Measurements from ENCODE around the gene CYP2D6.
"Not testable (repeated sequence)": the region's sequence is repeated elsewhere in the genome, so short reads cannot be mapped to it uniquely, and the experiment has no call there.

Gene CYP2D6

DNA sequence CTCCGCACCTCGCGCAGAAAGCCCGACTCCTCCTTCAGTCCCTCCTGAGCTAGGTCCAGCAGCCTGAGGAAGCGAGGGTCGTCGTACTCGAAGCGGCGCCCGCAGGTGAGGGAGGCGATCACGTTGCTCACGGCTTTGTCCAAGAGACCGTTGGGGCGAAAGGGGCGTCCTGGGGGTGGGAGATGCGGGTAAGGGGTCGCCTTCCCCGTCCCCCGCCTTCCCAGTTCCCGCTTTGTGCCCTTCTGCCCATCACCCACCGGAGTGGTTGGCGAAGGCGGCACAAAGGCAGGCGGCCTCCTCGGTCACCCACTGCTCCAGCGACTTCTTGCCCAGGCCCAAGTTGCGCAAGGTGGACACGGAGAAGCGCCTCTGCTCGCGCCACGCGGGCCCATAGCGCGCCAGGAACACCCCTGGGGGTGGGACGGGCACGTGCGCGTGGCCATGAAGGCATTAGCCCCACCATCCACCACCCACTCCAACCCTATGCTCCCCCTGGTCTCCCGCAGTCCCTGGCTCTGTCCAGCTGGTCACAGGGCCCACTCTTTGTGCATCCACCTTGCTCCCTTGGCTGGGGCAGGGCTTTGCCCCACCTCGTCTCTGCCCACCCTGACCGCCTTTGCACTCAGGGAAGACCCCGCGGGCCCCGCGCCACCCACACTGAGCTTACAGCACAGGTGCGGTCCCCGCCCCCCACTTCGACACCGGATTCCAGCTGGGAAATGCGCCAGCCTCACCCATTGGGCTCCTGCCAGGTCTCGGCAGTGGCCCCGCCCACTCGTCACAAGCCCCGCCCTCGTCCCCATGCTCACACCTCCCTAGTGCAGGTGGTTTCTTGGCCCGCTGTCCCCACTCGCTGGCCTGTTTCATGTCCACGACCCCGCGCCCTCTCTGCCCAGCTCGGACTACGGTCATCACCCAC, 1.6 kb downstream of the CYP2D6 start:
- H3K36me3 ChIP-seq (ENCODE audit: insufficient read depth, low read length); H3K9me3 ChIP-seq (ENCODE audit: low read length); H3K4me3 ChIP-seq (ENCODE audit: low read depth in 1 of 2, low read length in 2 of 2); H3K27ac ChIP-seq (ENCODE audit: low read depth, low read length); H3K4me1 ChIP-seq (ENCODE audit: insufficient read depth, low read length); H3K9ac ChIP-seq (ENCODE audit: low read length); H3K27me3 ChIP-seq (ENCODE audit: control insufficient read depth in 1 of 2, insufficient read depth in 2 of 2, low read length in 2 of 2): not testable (repeated sequence)

GRCh38 chr22:42128007-42128406, 2.6 kb downstream of the CYP2D6 start:
- not testable (repeated sequence) for H3K36me3 ChIP-seq (ENCODE audit: insufficient read depth, low read length); H3K9me3 ChIP-seq (ENCODE audit: low read length); H3K4me3 ChIP-seq (ENCODE audit: low read depth in 1 of 2, low read length in 2 of 2); H3K4me1 ChIP-seq (ENCODE audit: insufficient read depth, low read length); H3K27me3 ChIP-seq (ENCODE audit: control insufficient read depth in 1 of 2, insufficient read depth in 2 of 2, low read length in 2 of 2); H3K9ac ChIP-seq (ENCODE audit: low read length); H3K27ac ChIP-seq (ENCODE audit: low read depth, low read length)

DNA sequence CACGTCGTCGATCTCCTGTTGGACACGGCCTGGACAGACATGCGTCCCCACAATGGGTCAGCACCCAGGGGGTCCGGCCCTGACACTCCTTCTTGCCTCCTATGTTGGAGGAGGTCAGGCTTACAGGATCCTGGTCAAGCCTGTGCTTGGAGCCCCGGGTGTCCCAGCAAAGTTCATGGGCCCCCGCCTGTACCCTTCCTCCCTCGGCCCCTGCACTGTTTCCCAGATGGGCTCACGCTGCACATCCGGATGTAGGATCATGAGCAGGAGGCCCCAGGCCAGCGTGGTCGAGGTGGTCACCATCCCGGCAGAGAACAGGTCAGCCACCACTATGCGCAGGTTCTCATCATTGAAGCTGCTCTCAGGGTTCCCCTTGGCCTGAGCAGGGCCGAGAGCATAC, 3.0 kb downstream of the CYP2D6 start:
- Histone ChIP-seq H3K4me3 (ENCODE audit: low read depth in 1 of 2, low read length in 2 of 2) (no peak overlapping the region), H3K36me3 (ENCODE audit: insufficient read depth, low read length) (no peaks in the 10 kb centered on the region), H3K4me1 (ENCODE audit: insufficient read depth, low read length) (no peaks in the 10 kb centered on the region), H3K9me3 (ENCODE audit: low read length) (no peaks in the 10 kb centered on the region), H3K27me3 (ENCODE audit: control insufficient read depth in 1 of 2, insufficient read depth in 2 of 2, low read length in 2 of 2) (no peaks in the 10 kb centered on the region), H3K9ac (ENCODE audit: low read length) (no peak overlapping the region), H3K27ac (ENCODE audit: low read depth, low read length) (no peak overlapping the region)

DNA sequence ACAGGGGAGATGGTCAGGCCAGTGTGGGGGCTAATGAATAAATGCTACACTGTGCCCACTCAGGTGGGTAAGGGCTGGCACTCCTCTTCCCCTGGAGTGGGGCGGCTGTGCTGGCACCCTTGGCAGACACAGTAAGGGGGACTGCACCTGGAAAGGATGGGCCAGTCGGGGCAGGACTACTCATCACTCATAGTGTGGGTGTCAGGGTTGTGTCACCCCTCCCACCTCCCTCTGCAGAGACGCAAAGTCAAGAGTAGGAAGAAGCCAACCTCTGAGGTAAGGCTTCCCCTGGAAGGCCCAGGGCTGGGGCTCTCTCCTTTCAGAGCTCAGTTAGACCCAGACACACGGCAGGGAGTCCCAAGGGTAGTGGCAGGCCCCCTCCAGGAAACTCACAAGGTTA, 7.1 kb downstream of the CYP2D6 start:
- not testable (repeated sequence) for H3K36me3 ChIP-seq (ENCODE audit: insufficient read depth, low read length); H3K27me3 ChIP-seq (ENCODE audit: control insufficient read depth in 1 of 2, insufficient read depth in 2 of 2, low read length in 2 of 2); H3K27ac ChIP-seq (ENCODE audit: low read depth, low read length); H3K4me1 ChIP-seq (ENCODE audit: insufficient read depth, low read length); H3K4me3 ChIP-seq (ENCODE audit: low read depth in 1 of 2, low read length in 2 of 2); H3K9me3 ChIP-seq (ENCODE audit: low read length); H3K9ac ChIP-seq (ENCODE audit: low read length)

- not testable (repeated sequence) for H3K36me3 ChIP-seq (ENCODE audit: insufficient read depth, low read length); H3K4me3 ChIP-seq (ENCODE audit: low read depth in 1 of 2, low read length in 2 of 2); H3K9me3 ChIP-seq (ENCODE audit: low read length); H3K27ac ChIP-seq (ENCODE audit: low read depth, low read length); H3K4me1 ChIP-seq (ENCODE audit: insufficient read depth, low read length); H3K27me3 ChIP-seq (ENCODE audit: control insufficient read depth in 1 of 2, insufficient read depth in 2 of 2, low read length in 2 of 2); H3K9ac ChIP-seq (ENCODE audit: low read length)
These were observed 10.2 kb downstream of the CYP2D6 start for GRCh38 chr22:42120231-42121021.

- Histone ChIP-seq H3K9ac (ENCODE audit: low read length) (no peak overlapping the region), H3K36me3 (ENCODE audit: insufficient read depth, low read length) (no peaks in the 10 kb centered on the region), H3K27me3 (ENCODE audit: control insufficient read depth in 1 of 2, insufficient read depth in 2 of 2, low read length in 2 of 2) (no peaks in the 10 kb centered on the region), H3K9me3 (ENCODE audit: low read length) (peaks cover 3% of the 10 kb centered on the region), H3K4me3 (ENCODE audit: low read depth in 1 of 2, low read length in 2 of 2) (no peak overlapping the region), H3K4me1 (ENCODE audit: insufficient read depth, low read length) (no peaks in the 10 kb centered on the region), H3K27ac (ENCODE audit: low read depth, low read length) (no peak overlapping the region)
These were observed 13.7 kb downstream of the CYP2D6 start for GRCh38 chr22:42116848-42117424.

DNA sequence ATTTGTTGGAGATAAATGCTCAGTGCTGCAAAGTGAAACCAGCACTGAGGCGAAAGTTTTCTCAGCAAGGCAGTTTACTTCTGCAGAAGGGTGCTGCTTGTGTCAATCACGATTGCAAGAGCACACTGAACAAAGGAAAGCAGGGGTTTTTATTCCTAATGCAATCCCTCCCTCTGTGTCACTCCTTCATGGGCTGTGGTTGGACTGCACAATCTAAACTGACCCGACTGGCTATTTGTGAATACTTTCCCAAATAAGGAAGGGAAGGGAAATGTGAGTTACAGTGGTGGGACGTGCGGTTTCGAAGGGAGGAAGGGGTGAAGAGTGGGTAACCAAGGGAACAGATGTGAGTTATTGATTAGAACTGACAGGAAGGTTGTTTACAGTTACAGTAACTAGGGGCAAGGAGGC, 15.2 kb downstream of the CYP2D6 start:
- H3K9me3 ChIP-seq (ENCODE audit: low read length); H3K36me3 ChIP-seq (ENCODE audit: insufficient read depth, low read length); H3K4me1 ChIP-seq (ENCODE audit: insufficient read depth, low read length); H3K27me3 ChIP-seq (ENCODE audit: control insufficient read depth in 1 of 2, insufficient read depth in 2 of 2, low read length in 2 of 2); H3K4me3 ChIP-seq (ENCODE audit: low read depth in 1 of 2, low read length in 2 of 2); H3K27ac ChIP-seq (ENCODE audit: low read depth, low read length); H3K9ac ChIP-seq (ENCODE audit: low read length): not testable (repeated sequence)

- H3K27me3 ChIP-seq (ENCODE audit: control insufficient read depth in 1 of 2, insufficient read depth in 2 of 2, low read length in 2 of 2) = no peaks in the 10 kb centered on the region
- no peak overlapping the region for H3K9ac ChIP-seq (ENCODE audit: low read length)
- no peaks in the 10 kb centered on the region for H3K36me3 ChIP-seq (ENCODE audit: insufficient read depth, low read length)
- no peaks in the 10 kb centered on the region for H3K4me1 ChIP-seq (ENCODE audit: insufficient read depth, low read length)
- peaks cover 3% of the 10 kb centered on the region for H3K9me3 ChIP-seq (ENCODE audit: low read length)
- no peak overlapping the region for H3K27ac ChIP-seq (ENCODE audit: low read depth, low read length)
- no peak overlapping the region for H3K4me3 ChIP-seq (ENCODE audit: low read depth in 1 of 2, low read length in 2 of 2)
These were observed 15.9 kb downstream of the CYP2D6 start for GRCh38 chr22:42114721-42115120.

GRCh38 chr22:42112793-42113192, 17.8 kb downstream of the CYP2D6 start:
- H3K9me3 ChIP-seq (ENCODE audit: low read length); H3K36me3 ChIP-seq (ENCODE audit: insufficient read depth, low read length); H3K4me1 ChIP-seq (ENCODE audit: insufficient read depth, low read length); H3K4me3 ChIP-seq (ENCODE audit: low read depth in 1 of 2, low read length in 2 of 2); H3K9ac ChIP-seq (ENCODE audit: low read length); H3K27ac ChIP-seq (ENCODE audit: low read depth, low read length); H3K27me3 ChIP-seq (ENCODE audit: control insufficient read depth in 1 of 2, insufficient read depth in 2 of 2, low read length in 2 of 2): not testable (repeated sequence)

DNA sequence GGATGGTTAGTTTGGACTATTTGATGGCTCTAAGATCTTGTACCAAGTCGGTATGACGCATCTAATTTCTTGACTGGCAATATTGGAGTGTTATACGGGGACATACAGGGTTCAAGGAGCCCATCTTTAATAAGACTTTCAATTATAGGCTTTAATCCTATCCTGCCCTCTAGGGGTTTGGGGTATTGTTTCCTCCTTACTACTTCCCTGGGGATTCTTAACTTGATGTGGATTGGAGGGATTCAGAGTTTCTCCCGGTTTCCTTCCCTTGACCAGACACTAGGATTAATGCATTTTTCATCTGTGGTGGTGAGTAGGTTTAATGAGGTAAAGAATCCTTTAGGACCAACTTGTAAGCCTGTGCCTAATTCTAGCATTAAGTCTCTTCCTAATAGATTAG, 18.8 kb downstream of the CYP2D6 start:
- Histone ChIP-seq H3K9me3 (ENCODE audit: low read length) (peaks cover 3% of the 10 kb centered on the region), H3K4me3 (ENCODE audit: low read depth in 1 of 2, low read length in 2 of 2) (no peak overlapping the region), H3K36me3 (ENCODE audit: insufficient read depth, low read length) (no peaks in the 10 kb centered on the region), H3K27me3 (ENCODE audit: control insufficient read depth in 1 of 2, insufficient read depth in 2 of 2, low read length in 2 of 2) (no peaks in the 10 kb centered on the region), H3K27ac (ENCODE audit: low read depth, low read length) (no peak overlapping the region), H3K9ac (ENCODE audit: low read length) (no peak overlapping the region), H3K4me1 (ENCODE audit: insufficient read depth, low read length) (no peaks in the 10 kb centered on the region)

DNA sequence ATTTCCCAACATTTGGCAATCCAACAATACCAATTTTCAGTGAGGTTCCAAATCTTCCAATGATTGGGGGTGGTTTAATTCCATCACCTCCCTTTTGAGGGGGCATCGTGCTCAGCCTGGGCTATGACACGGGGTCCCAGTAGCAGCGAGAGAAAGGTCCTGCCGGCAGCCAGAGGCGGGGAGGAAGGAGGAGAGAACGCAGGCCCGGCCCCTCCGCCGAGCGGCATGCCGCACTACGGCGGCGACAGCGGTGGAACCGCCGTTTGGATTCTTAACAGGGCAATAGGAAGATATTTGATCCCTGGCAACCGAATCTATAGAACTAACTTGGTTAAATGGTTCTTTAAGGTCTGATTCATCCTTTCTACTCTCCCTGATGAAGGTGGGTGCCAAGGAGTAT, 21.8 kb downstream of the CYP2D6 start:
- no peaks in the 10 kb centered on the region for H3K27me3 ChIP-seq (ENCODE audit: control insufficient read depth in 1 of 2, insufficient read depth in 2 of 2, low read length in 2 of 2)
- no peak overlapping the region for H3K9ac ChIP-seq (ENCODE audit: low read length)
- peaks cover 3% of the 10 kb centered on the region for H3K9me3 ChIP-seq (ENCODE audit: low read length)
- H3K36me3 ChIP-seq (ENCODE audit: insufficient read depth, low read length) = no peaks in the 10 kb centered on the region
- no peaks in the 10 kb centered on the region for H3K4me1 ChIP-seq (ENCODE audit: insufficient read depth, low read length)
- H3K27ac ChIP-seq (ENCODE audit: low read depth, low read length) = no peak overlapping the region
- H3K4me3 ChIP-seq (ENCODE audit: low read depth in 1 of 2, low read length in 2 of 2) = no peak overlapping the region
